Psoas muscle (tissue), 8 donors: ENCODE data around the gene ENAM. TPM values are rescaled to one million over a fixed set of nuclear protein-coding genes. Genes with fewer than 3 reads are reported as not detected.

Source experiments
- ATAC-seq, 4 donors: fragments of 200-7000 bp; cut with Tn5 transposase; one replicate each; pipeline ENCODE4 v1.9.1; 2020; ENCODE audit warnings: moderate library complexity in 3 of 4, mild to moderate bottlenecking in 2 of 4
- DNase-seq, 2 donors: peaks; one replicate each; pipeline ENCODE4 v3.0.0-alpha.2; 2020
- H3K27ac ChIP-seq: fragments of 200-600 bp; one replicate; pipeline ENCODE4 v1.8.0; 2022
- H3K27me3 ChIP-seq, 3 donors: fragments of 200-600 bp in 1 of 3; one replicate each; pipeline versions ENCODE4 v1.6.1 to v1.8.0; 2013 to 2022; ENCODE audit warnings: low read length in 2 of 3, mild to moderate bottlenecking in 2 of 3, moderate library complexity in 1 of 3; ENCODE audit not compliant: insufficient read depth in 3 of 3
- H3K36me3 ChIP-seq, 2 donors: fragments of 200-600 bp in 1 of 2; one replicate each; pipeline versions ENCODE4 v1.6.1 to v1.8.0; 2013 to 2022; ENCODE audit warnings: low read depth in 1 of 2, mild to moderate bottlenecking in 1 of 2, moderate library complexity in 1 of 2; ENCODE audit not compliant: insufficient read depth in 1 of 2
- H3K4me1 ChIP-seq: fragments of 200-600 bp; one replicate; pipeline ENCODE4 v1.8.0; 2022
- H3K4me3 ChIP-seq: fragments of 200-600 bp; one replicate; pipeline ENCODE4 v1.8.0; 2022; ENCODE audit warnings: mild to moderate bottlenecking
- H3K9me3 ChIP-seq: fragments of 200-600 bp; one replicate; pipeline ENCODE4 v1.8.0; 2022
- CTCF ChIP-seq: fragments of 200-600 bp; IDR thresholded peaks from one replicate; pipeline ENCODE4 v1.8.0; 2022; ENCODE audit warnings: antibody characterized with exemption
- WGBS, 3 donors: extraction: QIAGEN DNeasy Blood & Tissue Kit; methylation state at CpG; one replicate each; pipeline versions ENCODE4 v1.1.6 to v1.1.7; 2013; 5-methylcytosine and 5-hydroxymethylcytosine counted together
- intact Hi-C, 2 donors: fragments of 100-400 bp; cut with DNase I; formaldehyde crosslinking; loops; one replicate each; pipeline versions ENCODE4 v1.11.0 to v1.14.2; 2022
- polyA plus RNA-seq, 3 donors: library from polyadenylated mRNA; stranded (reverse); fragments of 200-250 nt; gene quantifications; one replicate each; pipeline ENCODE4 v1.2.3, GENCODE V29; 2013
- total RNA-seq, 4 donors: library from RNA; stranded (reverse); fragmentation: NEBNext Ultra II Directional in 2 of 4; extraction: Animal tissue kit (Norgen Biotek cat#: 25700) in 2 of 4; gene quantifications; one replicate each; pipeline versions ENCODE4 v1.2.1 to v1.2.4, GENCODE V29; 2021 to 2023
- donor health status: healthy with polysubstance abuse.
- donor health status: DM: no; HTN: no; CAD: no; lungs with moderate emphysema.
- donor health status: Bipolar disorder and iron deficiency.
- donor health status: healthy.
- donor health status: DM: yes; HTN: yes; CAD: no.
- donor health status: DM: no; HTN: no; CAD: no.
- donor health status: DM: no; HTN: no; CAD: no.
- donor health status: DM: yes; HTN: yes; CAD: no.

ENAM gene
- total and polyA plus RNA-seq, 7 donors, result 0.08 to 6.6 (median 1.6) TPM

DNA sequence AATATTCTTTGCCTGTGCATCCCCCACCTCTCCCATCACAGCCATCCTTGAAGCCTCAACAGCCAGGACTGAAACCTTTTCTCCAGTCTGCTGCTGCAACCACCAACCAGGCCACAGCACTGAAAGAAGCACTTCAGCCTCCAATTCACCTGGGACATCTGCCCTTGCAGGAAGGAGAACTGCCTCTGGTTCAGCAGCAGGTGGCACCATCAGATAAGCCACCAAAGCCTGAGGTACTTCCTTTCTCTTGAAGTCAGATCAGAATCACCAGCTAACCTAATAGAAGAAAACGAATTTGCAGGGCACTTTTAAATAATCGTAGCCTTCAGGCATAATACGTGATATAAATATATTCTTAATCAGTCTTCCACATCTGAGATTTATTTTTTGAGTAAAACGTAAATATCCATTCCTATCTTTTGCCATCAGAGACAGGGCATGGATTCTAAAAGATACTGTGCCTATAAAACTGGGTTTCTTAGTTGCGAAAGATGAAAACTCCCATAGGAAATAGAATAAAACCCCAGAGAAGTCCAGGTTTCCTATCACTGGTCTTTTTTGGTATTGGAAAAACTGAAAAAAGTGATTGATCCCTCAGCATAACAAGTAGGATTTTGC lies 27.0 kb upstream of the ENAM start:
- H3K4me1 ChIP-seq, result no peaks in the 10 kb centered on the region
- ATAC-seq (peak; percentile 73 to 98 (median 88)), DNase-seq (peak; percentile 19 to 67)
- no peaks in the 10 kb centered on the region for H3K36me3 ChIP-seq
- H3K27ac ChIP-seq, result no peak overlapping the region
- 33 to 36% (median 36%) methylated on average over 5 of the region's 5 CpGs for WGBS, 3 donors
- no peaks in the 10 kb centered on the region for H3K27me3 ChIP-seq
- H3K9me3 ChIP-seq, result no peaks in the 10 kb centered on the region
- no peak overlapping the region for H3K4me3 ChIP-seq
- intact Hi-C loops, result loop anchor here (5.0 to 10.0 kb wide), 2 partner anchors 83 to 86 kb away; partner anchors contain the start of gene UTP3 (in 2 of the 2)
- TF ChIP-seq CTCF, result peak; percentile 86

GRCh38 chr4:70603856-70604255 lies 24.7 kb upstream of the ENAM start:
- Histone ChIP-seq H3K36me3 (no peaks in the 10 kb centered on the region), H3K27me3 (no peaks in the 10 kb centered on the region), H3K4me3 (no peak overlapping the region), H3K9me3 (no peaks in the 10 kb centered on the region), H3K27ac (no peak overlapping the region), H3K4me1 (no peaks in the 10 kb centered on the region)
- ATAC-seq (no peak), DNase-seq (no peak)
- no peak for TF ChIP-seq CTCF
- 30 to 34% (median 34%) methylated on average over 3 of the region's 3 CpGs for WGBS, 3 donors
- intact Hi-C loops, result loop anchor here (5.0 to 10.0 kb wide), 2 partner anchors 81 to 83 kb away; partner anchors contain the start of gene UTP3 (in 2 of the 2)

DNA sequence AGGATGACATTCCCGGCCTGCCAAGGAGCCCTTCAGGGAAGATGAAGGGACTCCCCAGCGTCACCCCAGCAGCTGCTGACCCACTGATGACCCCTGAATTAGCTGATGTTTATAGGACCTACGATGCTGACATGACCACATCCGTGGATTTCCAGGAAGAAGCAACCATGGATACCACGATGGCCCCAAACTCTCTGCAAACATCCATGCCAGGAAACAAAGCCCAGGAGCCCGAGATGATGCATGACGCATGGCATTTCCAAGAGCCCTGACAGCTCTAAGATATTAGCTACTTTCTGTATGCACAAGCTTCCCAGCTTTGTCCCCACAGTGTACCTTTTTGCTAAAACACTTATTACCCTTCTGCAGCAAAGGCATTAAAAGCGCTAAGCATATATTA lies 22.1 kb upstream of the ENAM start:
- intact Hi-C loops, result loop anchor here in 1 of 2 donors (10.0 kb wide), 1 partner anchor 78 kb away; the partner anchor contains the start of gene UTP3

GRCh38 chr4:70607334-70607853 lies 21.1 kb upstream of the ENAM start:
- Histone ChIP-seq H3K4me1 (no peaks in the 10 kb centered on the region), H3K4me3 (no peak overlapping the region), H3K27me3 (no peaks in the 10 kb centered on the region), H3K36me3 (no peaks in the 10 kb centered on the region), H3K27ac (no peak overlapping the region), H3K9me3 (no peaks in the 10 kb centered on the region)
- TF ChIP-seq CTCF, result no peak
- no peak for DNase-seq
- 85 to 95% (median 93%) methylated on average over 3 of the region's 3 CpGs for WGBS, 3 donors
- no peak for ATAC-seq
- intact Hi-C loops, result loop anchor here in 1 of 2 donors (10.0 kb wide), 1 partner anchor 77 kb away; the partner anchor contains the start of gene UTP3

More for the DNA sequence above, 22.1 kb upstream of the ENAM start:
- ATAC-seq, result no peak
- no peak for DNase-seq
- no peak for TF ChIP-seq CTCF
- Histone ChIP-seq H3K9me3 (no peaks in the 10 kb centered on the region), H3K4me3 (no peak overlapping the region), H3K4me1 (no peaks in the 10 kb centered on the region), H3K36me3 (no peaks in the 10 kb centered on the region), H3K27me3 (no peaks in the 10 kb centered on the region), H3K27ac (no peak overlapping the region)
- WGBS, 3 donors, result 70 to 78% (median 71%) methylated on average over 8 of the region's 8 CpGs
